K562 (cell line): Measurements from ENCODE around the gene RNF135. TPM values are rescaled to one million over a fixed set of nuclear protein-coding genes. Genes with fewer than 3 reads are reported as not detected.

ENCODE experiments used
- ATAC-seq: fragments of 200-7000 bp; cut with Tn5 transposase; 3 replicates; pipeline ENCODE4 v1.9.1; 2020; ENCODE audit warnings: moderate library complexity
- BruUV-seq: library from RNA; stranded (reverse); fragments of 400-500 nt; replicated peaks from 2 replicates; lab custom pipeline; 2021; lab: Mats Ljungman, UMichigan
- CTCF ChIA-PET: fragments of 300-600 bp; formaldehyde crosslinking; extraction: SDS; loops from one replicate; lab custom pipeline; 2021; ENCODE audit warnings: low intra/inter-chr PET ratio; lab: Yijun Ruan, JAX
- POLR2A ChIA-PET: fragments of 300-600, 350-650 bp; sonication (Branson Sonifier 250); formaldehyde crosslinking; extraction: SDS; loops from one replicate; lab custom pipeline; 2021; ENCODE audit warnings: antibody characterized with exemption, inconsistent platforms; lab: Yijun Ruan, JAX
- DNase-seq, 4 experiments: peaks; one replicate each; pipeline versions ENCODE4 v3.0.0 to v3.0.0-alpha.2; 2011 to 2018; ENCODE audit warnings: low spot score in 3 of 4, mixed read lengths in 3 of 4; ENCODE audit errors: extremely low read depth in 1 of 4
- FAIRE-seq: peaks from 2 replicates; lab custom pipeline; 2011; peaks lifted over from hg19 to GRCh38; lab: Jason Lieb, UNC
- H2AFZ ChIP-seq: 2 replicates; pipeline ENCODE4 v1.6.0; 2011; ENCODE audit warnings: low read depth, low read length, control low read depth, inconsistent platforms
- H3K27ac ChIP-seq: fragments of 200-600 bp; 3 replicates; pipeline ENCODE4 v1.8.0; 2011; ENCODE audit warnings: low read depth, mild to moderate bottlenecking, control low read depth, inconsistent platforms, low read length, moderate library complexity, mixed read lengths; ENCODE audit errors: extremely low read depth
- H3K27me3 ChIP-seq, 2 experiments: fragments of 300-600 bp in 1 of 2; 2 replicates in 1 of 2; 3 replicates in 1 of 2; pipeline versions ENCODE4 v1.6.0 to v1.8.0; 2011; ENCODE audit warnings: inconsistent platforms in 2 of 2, low read length in 2 of 2, mild to moderate bottlenecking in 1 of 2, mixed read lengths in 1 of 2, moderate library complexity in 1 of 2; ENCODE audit not compliant: control insufficient read depth in 2 of 2, insufficient read depth in 2 of 2
- H3K36me3 ChIP-seq: fragments of 300-600 bp; 3 replicates; pipeline ENCODE4 v1.8.0; 2011; ENCODE audit warnings: mild to moderate bottlenecking, low read length, inconsistent platforms; ENCODE audit not compliant: control insufficient read depth, insufficient read depth
- H3K4me1 ChIP-seq, 2 experiments: fragments of 200-600 bp in 1 of 2; replicated peaks in 1 of 2; 2 replicates in 1 of 2; 3 replicates in 1 of 2; pipeline versions ENCODE4 v1.5.1 to v1.8.0; 2011; ENCODE audit warnings: inconsistent platforms in 2 of 2, low read length in 2 of 2, mild to moderate bottlenecking in 1 of 2, mixed read lengths in 1 of 2, moderate library complexity in 1 of 2; ENCODE audit not compliant: control insufficient read depth in 2 of 2, insufficient read depth in 2 of 2
- H3K4me2 ChIP-seq: 2 replicates; pipeline ENCODE4 v1.6.1; 2011; ENCODE audit warnings: low read length, control low read depth, inconsistent platforms, mixed read lengths; ENCODE audit not compliant: insufficient read depth
- H3K4me3 ChIP-seq: fragments of 200-600 bp; sonication (generic), shearing (Covaris generic); 2 replicates; pipeline ENCODE4 v1.5.1; 2016; ENCODE audit warnings: control low read depth, inconsistent platforms
- H3K79me2 ChIP-seq: fragments of 200-600 bp; 3 replicates; pipeline ENCODE4 v1.8.0; 2011; ENCODE audit warnings: low read length, inconsistent platforms; ENCODE audit not compliant: control insufficient read depth, insufficient read depth
- H3K9ac ChIP-seq, 2 experiments: 2 replicates each; pipeline versions ENCODE4 v1.6.0 to v1.6.1; 2011; ENCODE audit warnings: low read depth in 2 of 2, low read length in 2 of 2, control low read depth in 1 of 2, inconsistent platforms in 1 of 2, mild to moderate bottlenecking in 1 of 2, mixed read lengths in 1 of 2; ENCODE audit not compliant: insufficient read depth in 1 of 2
- H3K9me1 ChIP-seq: one replicate; pipeline ENCODE4 v1.6.0; 2011; ENCODE audit warnings: inconsistent platforms, mild to moderate bottlenecking, low read length, moderate library complexity; ENCODE audit not compliant: control insufficient read depth, insufficient read depth
- H3K9me3 ChIP-seq: replicated peaks from 2 replicates; pipeline ENCODE4 v1.5.1; 2011; ENCODE audit warnings: low read depth, low read length, inconsistent platforms; ENCODE audit not compliant: control insufficient read depth, insufficient read depth
- H4K20me1 ChIP-seq: replicated peaks from 2 replicates; pipeline ENCODE4 v1.6.1; 2011; ENCODE audit warnings: low read length, inconsistent platforms, mixed read lengths; ENCODE audit not compliant: control insufficient read depth, insufficient read depth
- FOXJ3 ChIP-seq: sonication (generic); formaldehyde crosslinking; IDR thresholded peaks from 2 replicates; pipeline ENCODE4 v1.4.0; 2020; ENCODE audit warnings: mild to moderate bottlenecking, missing genetic modification reagents
- HNRNPH1 ChIP-seq: fragments of 200-400 bp; formaldehyde crosslinking; optimal IDR thresholded peaks from 2 replicates; pipeline ENCODE3; 2017; ENCODE audit warnings: low read depth, mild to moderate bottlenecking, low read length, moderate library complexity
- NFXL1 ChIP-seq: fragments of 450-650 bp; formaldehyde crosslinking; IDR thresholded peaks from 2 replicates; pipeline ENCODE4 v1.4.0; 2021; ENCODE audit warnings: mild to moderate bottlenecking
- NUFIP1 ChIP-seq: fragments of 450-650 bp; IDR thresholded peaks from 2 replicates; pipeline ENCODE4 v1.6.1; 2018; ENCODE audit not compliant: partially characterized antibody
- PCBP1 ChIP-seq: fragments of 200-400 bp; formaldehyde crosslinking; IDR thresholded peaks from 2 replicates; pipeline ENCODE4 v1.6.1; 2018; ENCODE audit warnings: mild to moderate bottlenecking, low read depth, low read length; ENCODE audit not compliant: poor library complexity, severe bottlenecking
- SPI1 ChIP-seq: IDR thresholded peaks from 2 replicates; pipeline ENCODE4 v1.6.1; 2011; ENCODE audit warnings: low read depth, low read length, control low read depth, borderline replicate concordance
- TAF7 ChIP-seq: fragments of 450-650 bp; IDR thresholded peaks from 2 replicates; pipeline ENCODE4 v1.6.1; 2016; ENCODE audit warnings: missing genetic modification characterization, missing compliant biosample characterization
- TARDBP ChIP-seq: fragments of 450-650 bp; IDR thresholded peaks from 2 replicates; pipeline ENCODE4 v1.6.1; 2016
- U2AF2 ChIP-seq: fragments of 200-400 bp; formaldehyde crosslinking; optimal IDR thresholded peaks from 2 replicates; pipeline ENCODE3; 2017; ENCODE audit warnings: low read depth, mild to moderate bottlenecking, low read length
- ZBTB34 ChIP-seq: fragments of 250-450 bp; sonication (Bioruptor Pico); IDR thresholded peaks from 2 replicates; pipeline ENCODE4 v1.8.0; 2021; ENCODE audit warnings: mild to moderate bottlenecking, moderate library complexity
- ZBTB9 ChIP-seq: fragments of 450-650 bp; formaldehyde crosslinking; IDR thresholded peaks from 2 replicates; pipeline ENCODE4 v1.4.0; 2020; ENCODE audit warnings: mild to moderate bottlenecking, moderate library complexity
- ZNF23 ChIP-seq: fragments of 250-450 bp; sonication (Bioruptor Pico); IDR thresholded peaks from 2 replicates; pipeline ENCODE4 v1.4.0; 2020; ENCODE audit warnings: mild to moderate bottlenecking
- ZNF232 ChIP-seq: sonication (generic); formaldehyde crosslinking; IDR thresholded peaks from 2 replicates; pipeline ENCODE4 v1.8.0; 2022; ENCODE audit warnings: mild to moderate bottlenecking, missing genetic modification reagents
- WGBS: fragments of 100-300 bp; shearing (Covaris generic); methylation state at CpG from one replicate; pipeline ENCODE4 v1.1.6; 2016; ENCODE audit warnings: low coverage, mixed read lengths; ENCODE audit not compliant: insufficient coverage; ENCODE audit errors: missing lambda C conversion rate; 5-methylcytosine and 5-hydroxymethylcytosine counted together
- in situ Hi-C: fragments of 300-500 bp; cut with MboI; formaldehyde crosslinking; loops from 4 replicates; pipeline ENCODE4 v1.15.0; 2018; ENCODE audit warnings: inconsistent platforms, mixed read lengths
- intact Hi-C: fragments of 100-400 bp; cut with micrococcal nuclease; formaldehyde crosslinking; loops from 2 replicates; pipeline ENCODE4 v1.14.2; 2022
- polyA plus RNA-seq, 8 experiments: library from polyadenylated mRNA; depleted of rRNA in 4 of 8; stranded (reverse) in 5 of 8; unstranded in 3 of 8; fragments of >200 nt; fragmentation: Nextera tagmentation in 2 of 8; fragmentation: Illumina TruSeq in 1 of 8; extraction: Ambion mirVana in 2 of 8; extraction: Trizol in 1 of 8; gene quantifications; 2 replicates each; pipeline versions ENCODE4 v1.2.1 to v1.2.3, GENCODE V29; 2011 to 2014; ENCODE audit warnings: inconsistent platforms in 1 of 8, missing spikeins in 1 of 8
- total RNA-seq, 7 experiments: library from RNA; depleted of rRNA in 6 of 7; stranded (reverse); fragments of >200 nt in 6 of 7; fragmentation: Illumina TruSeq in 2 of 7; extraction: Trizol in 2 of 7; gene quantifications; 2 replicates each; pipeline versions ENCODE4 v1.2.1 to v1.2.3, GENCODE V29; 2011 to 2021; ENCODE audit warnings: low replicate concordance in 1 of 7

The RNF135 gene
- total and polyA plus RNA-seq, 9 of the 15 experiments (the other 6 are each of a cell fraction or from before 2014, with no cell fraction given): 0.08 TPM; not detected in 8

GRCh38 chr17:30954046-30954830, 16.6 kb upstream of the RNF135 start (continued):
- TF ChIP-seq FOXJ3 (CRISPR knock-in tag) (no peak), NUFIP1 (no peak), TAF7 (no peak), HNRNPH1 (no peak), ZNF232 (no peak)

- FAIRE-seq (no peak), ATAC-seq (peak; percentile 41; the same call in 2 of the 3 replicates), DNase-seq (no peak)
- peak overlapping the region in 1 of 2 experiments; percentile 69; a peak in 1 of 4 replicates for H3K9ac ChIP-seq
- no peaks in the 10 kb centered on the region for H3K79me2 ChIP-seq
- no peaks in the 10 kb centered on the region for H3K36me3 ChIP-seq
- CTCF ChIA-PET: no interaction called here
- no peaks in the 10 kb centered on the region for H4K20me1 ChIP-seq
- POLR2A ChIA-PET: interaction anchor here (0.6 kb wide), 1 partner anchor 25 kb away, joined by 3 read pairs; no protein-coding TSS in a partner anchor
- WGBS: 3% methylated on average over 8 of the region's 8 CpGs
- no peaks in the 10 kb centered on the region for H3K9me1 ChIP-seq
- intact Hi-C loops (no loop called here), in situ Hi-C loops (no loop called here)
- H3K27ac ChIP-seq: no peak overlapping the region
- no peak overlapping the region for H3K4me2 ChIP-seq
- H2AFZ ChIP-seq: no peak overlapping the region
- H3K9me3 ChIP-seq: no peaks in the 10 kb centered on the region
- no peaks in the 10 kb centered on the region for H3K4me1 ChIP-seq
- H3K27me3 ChIP-seq: peaks cover 2 to 6% of the 10 kb centered on the region in 2 experiments; a peak in 1 of 5 replicates
- no peak overlapping the region for H3K4me3 ChIP-seq
- BruUV-seq: no TSS peak
- no peak for TF ChIP-seq U2AF2
- no peak for TF ChIP-seq ZBTB34 (CRISPR knock-in tag)
- no peak for TF ChIP-seq NFXL1 (CRISPR knock-in tag)
- no peak for TF ChIP-seq ZBTB9 (CRISPR knock-in tag)
- no peak for TF ChIP-seq TARDBP
- TF ChIP-seq PCBP1: no peak
- no peak for TF ChIP-seq ZNF23 (CRISPR knock-in tag)
- TF ChIP-seq SPI1: no peak
These were observed 14.0 kb upstream of the RNF135 start for GRCh38 chr17:30956764-30957374.
